ENCODE measurements around the gene RHBDD2. TPM values are rescaled to one million over a fixed set of nuclear protein-coding genes. Genes with fewer than 3 reads are reported as not detected.

RHBDD2 gene
- total RNA-seq, 4 donors from 2014 or later = 68.6 to 90.6 (median 74.5) TPM

DNA sequence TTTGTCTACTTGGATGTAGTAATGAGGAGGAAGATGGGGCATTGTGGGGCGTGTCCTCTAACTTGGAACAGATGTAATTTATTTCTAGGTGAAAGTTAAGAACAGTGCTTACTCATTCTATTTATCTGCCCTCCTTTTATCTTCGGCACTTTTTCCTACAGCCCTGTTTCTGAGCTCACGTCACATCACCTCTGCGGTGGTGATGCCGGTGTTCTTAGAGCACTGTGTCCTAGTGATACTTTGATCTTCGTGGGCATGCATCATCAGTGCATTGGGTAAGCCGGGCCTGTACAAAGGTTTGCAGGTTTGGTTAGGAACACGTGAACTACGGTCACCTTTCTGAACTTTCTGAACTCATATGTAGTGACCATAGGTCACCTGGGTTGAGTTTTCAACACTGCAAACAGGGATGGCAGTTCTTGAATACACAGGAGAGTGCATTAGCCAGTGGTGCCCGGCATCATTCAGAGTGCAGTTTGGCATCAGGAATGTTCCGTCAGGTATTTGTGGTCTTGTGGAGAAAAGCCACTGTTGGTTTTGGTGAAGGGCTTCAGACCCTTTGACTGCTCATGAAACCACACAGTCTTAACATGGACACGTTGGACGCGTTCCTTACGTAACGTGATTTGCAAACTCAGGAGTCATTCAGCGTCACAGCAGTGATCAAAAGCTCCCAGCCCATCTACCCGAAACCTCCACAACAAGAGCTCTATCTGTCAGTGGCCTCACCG, 41.8 kb downstream of the RHBDD2 start:
- no peaks in the 10 kb centered on the region for H3K36me3 ChIP-seq
- H3K9me3 ChIP-seq = no peaks in the 10 kb centered on the region
- H3K4me3 ChIP-seq = no peak overlapping the region
- WGBS, 2 donors = 85% methylated on average over 19 of the region's 19 CpGs
- H3K27ac ChIP-seq = no peak overlapping the region
- DNase-seq (ENCODE audit: low spot score in 2 of 2) = no peak
- peaks cover 0 to 70% (median 4%) of the 10 kb centered on the region in 4 donors for H3K4me1 ChIP-seq
- TF ChIP-seq EP300 (IDR thresholded peaks at IDR 0.05) (no peak), CTCF (IDR thresholded peaks at IDR 0.05) (no peak), POLR2A (IDR thresholded peaks at IDR 0.05) (no peak)
- H3K27me3 ChIP-seq = no peaks in the 10 kb centered on the region

DNA sequence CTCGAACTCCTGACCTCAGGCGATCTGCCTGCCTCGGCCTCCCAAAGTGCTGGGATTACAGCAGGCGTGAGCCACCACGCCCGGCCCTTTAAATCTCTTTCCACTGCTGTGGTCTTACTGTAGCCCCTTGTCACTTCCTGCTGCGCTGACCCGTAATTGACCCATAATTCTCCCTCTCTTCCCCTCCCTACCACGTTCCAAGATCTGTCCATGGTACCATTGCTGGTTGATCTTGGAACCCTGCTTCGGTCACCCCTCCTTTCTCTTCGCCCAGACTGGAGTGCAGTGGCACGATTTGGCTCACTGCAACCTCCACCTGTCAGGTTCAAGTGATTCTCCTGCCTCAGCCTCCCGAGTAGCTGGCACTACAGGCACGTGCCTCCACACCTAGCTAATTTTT, 42.6 kb downstream of the RHBDD2 start:
- WGBS, 2 donors = 52 to 60% methylated on average over 14 of the region's 14 CpGs

GRCh38 chr7:75922966-75923603, 44.3 kb downstream of the RHBDD2 start:
- TF ChIP-seq CTCF (IDR thresholded peaks at IDR 0.05) (no peak), EP300 (IDR thresholded peaks at IDR 0.05) (no peak), POLR2A (IDR thresholded peaks at IDR 0.05) (no peak)
- no peaks in the 10 kb centered on the region for H3K36me3 ChIP-seq
- no peaks in the 10 kb centered on the region for H3K27me3 ChIP-seq
- peaks cover 0 to 48% (median 0%) of the 10 kb centered on the region in 4 donors for H3K4me1 ChIP-seq
- no peak for DNase-seq (ENCODE audit: low spot score in 2 of 2)
- 88 to 92% methylated on average over 9 of the region's 9 CpGs for WGBS, 2 donors
- H3K9me3 ChIP-seq = no peaks in the 10 kb centered on the region
- no peak overlapping the region for H3K4me3 ChIP-seq
- H3K27ac ChIP-seq = no peak overlapping the region

More for the DNA sequence above, 42.6 kb downstream of the RHBDD2 start:
- no peaks in the 10 kb centered on the region for H3K9me3 ChIP-seq
- no peak overlapping the region for H3K4me3 ChIP-seq
- peaks cover 0 to 63% (median 2%) of the 10 kb centered on the region in 4 donors for H3K4me1 ChIP-seq
- no peaks in the 10 kb centered on the region for H3K36me3 ChIP-seq
- H3K27ac ChIP-seq = no peak overlapping the region
- no peaks in the 10 kb centered on the region for H3K27me3 ChIP-seq
- DNase-seq (ENCODE audit: low spot score in 2 of 2) = no peak
- no peak for TF ChIP-seq POLR2A (IDR thresholded peaks at IDR 0.05)
- no peak for TF ChIP-seq CTCF (IDR thresholded peaks at IDR 0.05)
- TF ChIP-seq EP300 (IDR thresholded peaks at IDR 0.05) = no peak

DNA sequence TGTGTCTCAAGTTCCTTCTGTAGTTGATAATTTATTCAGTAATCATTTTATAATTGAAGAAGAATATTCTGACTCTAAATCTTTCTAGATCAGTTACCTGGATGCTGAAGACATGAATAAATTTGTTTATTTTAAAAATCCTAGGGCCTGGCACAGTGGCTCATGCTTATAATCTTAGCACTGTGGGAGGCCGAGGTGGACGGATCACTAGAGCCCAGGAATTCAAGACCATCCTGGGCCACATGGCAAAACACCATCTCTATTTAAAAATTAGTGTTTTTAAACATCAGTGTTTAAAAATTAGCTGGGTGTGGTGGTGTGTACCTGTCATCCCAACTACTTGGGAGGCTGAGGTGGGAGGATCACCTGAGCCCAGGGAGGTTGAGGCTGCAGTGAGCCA, 45.4 kb downstream of the RHBDD2 start:
- TF ChIP-seq POLR2A (IDR thresholded peaks at IDR 0.05) (no peak), CTCF (IDR thresholded peaks at IDR 0.05) (no peak), EP300 (IDR thresholded peaks at IDR 0.05) (no peak)
- Histone ChIP-seq H3K27me3 (no peaks in the 10 kb centered on the region), H3K36me3 (peaks cover 0 to 9% (median 0%) of the 10 kb centered on the region in 3 donors), H3K27ac (no peak overlapping the region), H3K4me3 (no peak overlapping the region), H3K4me1 (peaks cover 0 to 36% (median 0%) of the 10 kb centered on the region in 4 donors), H3K9me3 (no peaks in the 10 kb centered on the region)
- 88 to 94% methylated on average over 2 of the region's 2 CpGs for WGBS, 2 donors
- no peak for DNase-seq (ENCODE audit: low spot score in 2 of 2)

DNA sequence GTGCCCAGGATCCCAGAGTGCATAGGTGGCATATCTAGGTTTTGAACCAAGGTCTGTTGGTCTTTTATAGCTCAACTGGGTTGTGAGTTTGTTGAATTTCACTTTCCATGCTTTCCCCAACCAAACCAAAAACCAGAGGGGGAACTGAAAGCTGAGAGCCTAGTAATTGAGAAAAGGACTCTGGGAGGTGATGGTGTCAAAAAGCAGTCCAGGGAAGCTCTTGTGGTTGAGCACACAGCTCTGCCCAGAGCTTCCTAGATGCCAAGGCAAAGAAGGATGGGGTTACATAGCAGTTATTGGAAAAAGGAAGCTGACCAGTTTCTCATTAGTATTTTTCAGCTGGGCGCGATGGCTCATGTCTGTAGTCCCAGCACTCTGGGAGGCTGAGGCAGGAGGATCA, 46.1 kb downstream of the RHBDD2 start:
- Histone ChIP-seq H3K9me3 (no peaks in the 10 kb centered on the region), H3K36me3 (peaks cover 0 to 12% (median 0%) of the 10 kb centered on the region in 3 donors), H3K27me3 (no peaks in the 10 kb centered on the region), H3K4me3 (no peak overlapping the region), H3K4me1 (peaks cover 0 to 30% (median 0%) of the 10 kb centered on the region in 4 donors), H3K27ac (no peak overlapping the region)
- DNase-seq (ENCODE audit: low spot score in 2 of 2) = no peak
- TF ChIP-seq EP300 (IDR thresholded peaks at IDR 0.05) = no peak
- no peak for TF ChIP-seq CTCF (IDR thresholded peaks at IDR 0.05)
- TF ChIP-seq POLR2A (IDR thresholded peaks at IDR 0.05) = no peak
- WGBS, 2 donors = 78 to 87% methylated on average over 2 of the region's 2 CpGs

Measured in tibial nerve (tissue), 4 donors.